COR-L47 (cell line): Measurements from ENCODE around the gene TMEM52B.
"Not testable (repeated sequence)": the region's sequence is repeated elsewhere in the genome, so short reads cannot be mapped to it uniquely, and the experiment has no call there.

Experiments
- DNase-seq: peaks from one replicate; lab custom pipeline; 2025; lab: John Stamatoyannopoulos, UW

TMEM52B gene

GRCh38 chr12:10171973-10172728 is 6.7 kb upstream of the TMEM52B start, which contains the start of gene OLR1:
Gene OLR1, minus strand, starts transcription at chr12:10172132. Its CDS starts 55 bp downstream, at chr12:10172077.
- DNase-seq: no peak

GRCh38 chr12:10174986-10175614 is 3.7 kb upstream of the TMEM52B start:
- DNase-seq: no peak

- DNase-seq: no peak
Measured at GRCh38 chr12:10175846-10176636, 2.8 kb upstream of the TMEM52B start.

- DNase-seq: no peak
Measured at GRCh38 chr12:10179776-10180181, 947 bp downstream of the TMEM52B start.

- DNase-seq: no peak
Measured at GRCh38 chr12:10182354-10183049, 3.7 kb downstream of the TMEM52B start.

- no peak for DNase-seq
Measured at GRCh38 chr12:10184261-10184843, 5.5 kb downstream of the TMEM52B start.

GRCh38 chr12:10186299-10186698 is 7.5 kb downstream of the TMEM52B start:
- no peak for DNase-seq

- DNase-seq: not testable (repeated sequence)
Measured at GRCh38 chr12:10186958-10187357, 8.1 kb downstream of the TMEM52B start.

GRCh38 chr12:10189653-10190052 is 10.8 kb downstream of the TMEM52B start:
- DNase-seq: no peak

- DNase-seq: no peak
Measured at GRCh38 chr12:10190558-10191388, 11.9 kb downstream of the TMEM52B start.

- no peak for DNase-seq
Measured at GRCh38 chr12:10191865-10192264, 13.0 kb downstream of the TMEM52B start.

GRCh38 chr12:10194160-10194670 is 15.4 kb downstream of the TMEM52B start:
- DNase-seq: no peak

GRCh38 chr12:10196210-10196609 is 17.4 kb downstream of the TMEM52B start:
- DNase-seq: no peak

- DNase-seq: no peak
Measured at GRCh38 chr12:10197879-10198278, 19.0 kb downstream of the TMEM52B start.

GRCh38 chr12:10204495-10204894 is 25.7 kb downstream of the TMEM52B start:
- DNase-seq: not testable (repeated sequence)

GRCh38 chr12:10205220-10205807 is 26.5 kb downstream of the TMEM52B start:
- no peak for DNase-seq

GRCh38 chr12:10207136-10207535 is 28.3 kb downstream of the TMEM52B start:
- DNase-seq: no peak

- no peak for DNase-seq
Measured at GRCh38 chr12:10210225-10210624, 31.4 kb downstream of the TMEM52B start.

GRCh38 chr12:10211101-10211939 is 32.5 kb downstream of the TMEM52B start:
- no peak for DNase-seq
